Endothelial cell (in vitro differentiated cells): Measurements from ENCODE around the gene HEPACAM2. TPM values are rescaled to one million over a fixed set of nuclear protein-coding genes. Genes with fewer than 3 reads are reported as not detected.

Experiments
- DNase-seq: peaks from one replicate; pipeline ENCODE4 v3.0.0; 2021; ENCODE audit warnings: low spot score
- H3K27ac Mint-ChIP-seq: one replicate; pipeline ENCODE4 v1.8.0; 2021; ENCODE audit warnings: mixed read lengths, inconsistent platforms; ENCODE audit not compliant: unreplicated experiment
- H3K27me3 Mint-ChIP-seq: one replicate; pipeline ENCODE4 v1.8.0; 2021; ENCODE audit warnings: mild to moderate bottlenecking, moderate library complexity, mixed read lengths, inconsistent platforms; ENCODE audit not compliant: unreplicated experiment
- H3K36me3 Mint-ChIP-seq: one replicate; pipeline ENCODE4 v1.8.0; 2021; ENCODE audit warnings: mild to moderate bottlenecking, low read depth, mixed read lengths, inconsistent platforms; ENCODE audit not compliant: unreplicated experiment
- H3K4me1 Mint-ChIP-seq: one replicate; pipeline ENCODE4 v1.8.0; 2021; ENCODE audit warnings: mild to moderate bottlenecking, mixed read lengths, inconsistent platforms; ENCODE audit not compliant: unreplicated experiment
- H3K4me3 Mint-ChIP-seq: one replicate; pipeline ENCODE4 v1.8.0; 2021; ENCODE audit warnings: mild to moderate bottlenecking, mixed read lengths, inconsistent platforms; ENCODE audit not compliant: unreplicated experiment
- H3K9me3 Mint-ChIP-seq: one replicate; pipeline ENCODE4 v1.8.0; 2021; ENCODE audit warnings: mixed read lengths, inconsistent platforms; ENCODE audit not compliant: unreplicated experiment
- CTCF ChIP-seq: fragments of 200-600 bp; sonication (generic); IDR thresholded peaks from one replicate; pipeline ENCODE4 v1.5.0; 2021; ENCODE audit warnings: antibody characterized with exemption; ENCODE audit not compliant: unreplicated experiment
- total RNA-seq: library from RNA; stranded (reverse); fragmentation: NEBNext Ultra II Directional; extraction: Animal tissue kit (Norgen Biotek cat#: 25700); gene quantifications from one replicate; pipeline ENCODE4 v1.2.1, GENCODE V29; 2021; ENCODE audit not compliant: unreplicated experiment

HEPACAM2 gene
- total RNA-seq, 1 donor from 2014 or later: not detected

DNA sequence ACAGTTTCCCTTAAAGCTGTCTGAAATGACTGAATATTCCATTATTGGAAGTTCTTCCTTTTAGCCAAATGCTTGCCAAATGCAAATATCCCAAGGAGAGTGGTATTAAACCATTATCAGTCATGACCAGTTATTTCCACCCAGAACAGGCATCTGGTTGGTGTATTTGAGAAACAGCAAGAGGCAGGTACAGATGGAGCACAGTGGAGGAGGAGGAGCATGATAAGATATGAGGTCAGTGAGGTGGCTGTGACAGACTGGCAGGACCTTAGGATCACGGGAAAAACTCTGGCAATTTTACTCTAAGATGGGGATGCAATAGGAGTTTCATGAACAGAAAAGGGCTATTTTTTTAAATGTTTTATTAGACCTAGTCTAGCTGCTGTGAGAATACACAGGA is 6.4 kb downstream of the HEPACAM2 start:
- no peak overlapping the region for H3K27ac Mint-ChIP-seq
- H3K9me3 Mint-ChIP-seq: no peaks in the 10 kb centered on the region
- DNase-seq: no peak
- TF ChIP-seq CTCF: no peak
- H3K27me3 Mint-ChIP-seq: no peaks in the 10 kb centered on the region
- no peaks in the 10 kb centered on the region for H3K36me3 Mint-ChIP-seq
- no peak overlapping the region for H3K4me3 Mint-ChIP-seq
- H3K4me1 Mint-ChIP-seq: no peaks in the 10 kb centered on the region

- Mint-ChIP-seq H3K4me3 (no peak overlapping the region), H3K9me3 (no peaks in the 10 kb centered on the region), H3K27me3 (no peaks in the 10 kb centered on the region), H3K4me1 (no peaks in the 10 kb centered on the region), H3K36me3 (no peaks in the 10 kb centered on the region), H3K27ac (no peak overlapping the region)
- DNase-seq: no peak
- no peak for TF ChIP-seq CTCF
Observed at GRCh38 chr7:93218997-93219827, 7.1 kb downstream of the HEPACAM2 start.

GRCh38 chr7:93212881-93213280 is 13.4 kb downstream of the HEPACAM2 start:
- no peak for TF ChIP-seq CTCF
- Mint-ChIP-seq H3K27ac (no peak overlapping the region), H3K9me3 (no peaks in the 10 kb centered on the region), H3K4me1 (no peaks in the 10 kb centered on the region), H3K4me3 (no peak overlapping the region), H3K27me3 (peaks cover 2% of the 10 kb centered on the region), H3K36me3 (no peaks in the 10 kb centered on the region)
- no peak for DNase-seq

- H3K27me3 Mint-ChIP-seq: peaks cover 4% of the 10 kb centered on the region
- TF ChIP-seq CTCF: no peak
Observed at GRCh38 chr7:93211228-93211818, 14.9 kb downstream of the HEPACAM2 start.

DNA sequence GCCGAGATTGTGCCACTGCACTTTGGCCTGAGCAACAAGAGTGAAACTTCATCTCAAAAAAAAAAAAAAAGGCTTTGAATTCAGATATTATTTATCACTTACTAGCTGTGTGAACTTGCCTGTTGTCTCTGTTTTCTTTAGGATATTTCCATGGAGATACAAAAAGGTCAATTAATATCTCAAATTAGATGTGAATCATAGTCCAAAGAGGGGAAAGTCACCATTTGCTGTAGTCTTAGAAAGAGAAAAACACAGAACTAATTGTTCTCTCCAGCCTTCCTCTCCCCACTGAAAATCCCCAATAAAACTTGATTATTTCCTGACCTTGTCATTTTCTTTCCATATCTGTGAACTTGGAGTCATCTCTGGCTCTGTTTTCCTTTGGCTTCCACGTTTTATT is 21.2 kb downstream of the HEPACAM2 start:
- Mint-ChIP-seq H3K4me3 (no peak overlapping the region), H3K4me1 (peaks cover 7% of the 10 kb centered on the region), H3K9me3 (no peaks in the 10 kb centered on the region), H3K27me3 (peaks cover 2% of the 10 kb centered on the region), H3K27ac (no peak overlapping the region), H3K36me3 (no peaks in the 10 kb centered on the region)
- no peak for TF ChIP-seq CTCF
- no peak for DNase-seq

More at GRCh38 chr7:93211228-93211818, 14.9 kb downstream of the HEPACAM2 start:
- H3K4me1 Mint-ChIP-seq: no peaks in the 10 kb centered on the region
- no peaks in the 10 kb centered on the region for H3K9me3 Mint-ChIP-seq
- no peak overlapping the region for H3K4me3 Mint-ChIP-seq
- H3K36me3 Mint-ChIP-seq: no peaks in the 10 kb centered on the region
- no peak for DNase-seq
- no peak overlapping the region for H3K27ac Mint-ChIP-seq
